MCF 10A (cell line): Measurements from ENCODE around the gene CD6. TPM values are rescaled to one million over a fixed set of nuclear protein-coding genes. Genes with fewer than 3 reads are reported as not detected.

Experiments
- BruUV-seq: library from RNA; stranded (reverse); fragments of 400-500 nt; replicated peaks from 2 replicates; lab custom pipeline; 2021; lab: Mats Ljungman, UMichigan
- CTCF ChIA-PET: fragments of 300-600 bp; sonication (Branson Sonifier 250); formaldehyde crosslinking; extraction: SDS; loops from one replicate; lab custom pipeline; 2021; ENCODE audit warnings: antibody characterized with exemption, inconsistent platforms; lab: Yijun Ruan, JAX
- POLR2A ChIA-PET: fragments of 300-600, 350-650 bp; sonication (Branson Sonifier 250); formaldehyde crosslinking; extraction: SDS; loops from one replicate; lab custom pipeline; 2020; ENCODE audit warnings: antibody characterized with exemption, inconsistent platforms; lab: Yijun Ruan, JAX
- DNase-seq: peaks from one replicate; pipeline ENCODE4 v3.0.0-alpha.2; 2018; ENCODE audit not compliant: unreplicated experiment
- H3K27ac Mint-ChIP-seq: one replicate; pipeline ENCODE4 v1.8.0; 2022; ENCODE audit warnings: mild to moderate bottlenecking, low read depth, mixed read lengths; ENCODE audit not compliant: unreplicated experiment
- H3K27me3 Mint-ChIP-seq: one replicate; pipeline ENCODE4 v1.8.0; 2022; ENCODE audit warnings: mixed read lengths; ENCODE audit not compliant: insufficient read depth, unreplicated experiment
- H3K36me3 Mint-ChIP-seq: one replicate; pipeline ENCODE4 v1.8.0; 2022; ENCODE audit warnings: mild to moderate bottlenecking, moderate library complexity, mixed read lengths; ENCODE audit not compliant: insufficient read depth, unreplicated experiment
- H3K4me1 Mint-ChIP-seq: one replicate; pipeline ENCODE4 v1.8.0; 2022; ENCODE audit warnings: mixed read lengths; ENCODE audit not compliant: insufficient read depth, unreplicated experiment
- H3K4me3 Mint-ChIP-seq: one replicate; pipeline ENCODE4 v1.8.0; 2022; ENCODE audit warnings: mild to moderate bottlenecking, moderate library complexity, mixed read lengths; ENCODE audit not compliant: unreplicated experiment
- H3K9me3 Mint-ChIP-seq: one replicate; pipeline ENCODE4 v1.8.0; 2022; ENCODE audit warnings: mixed read lengths; ENCODE audit not compliant: unreplicated experiment
- intact Hi-C: fragments of 100-400 bp; cut with micrococcal nuclease; formaldehyde crosslinking; loops from 2 replicates; pipeline ENCODE4 v1.14.1; 2022
- total RNA-seq: library from RNA; stranded (reverse); gene quantifications from 2 replicates; pipeline ENCODE4 v1.2.3, GENCODE V29; 2022
- TF ChIP-seq, protein P1 (sequence below): fragments of 200-600 bp; IDR thresholded peaks from one replicate; pipeline ENCODE4 v1.8.0; 2022; ENCODE audit warnings: antibody characterized with exemption, mild to moderate bottlenecking; ENCODE audit not compliant: unreplicated experiment

CD6 gene
- total RNA-seq, 1 experiment from 2014 or later, result not detected

DNA sequence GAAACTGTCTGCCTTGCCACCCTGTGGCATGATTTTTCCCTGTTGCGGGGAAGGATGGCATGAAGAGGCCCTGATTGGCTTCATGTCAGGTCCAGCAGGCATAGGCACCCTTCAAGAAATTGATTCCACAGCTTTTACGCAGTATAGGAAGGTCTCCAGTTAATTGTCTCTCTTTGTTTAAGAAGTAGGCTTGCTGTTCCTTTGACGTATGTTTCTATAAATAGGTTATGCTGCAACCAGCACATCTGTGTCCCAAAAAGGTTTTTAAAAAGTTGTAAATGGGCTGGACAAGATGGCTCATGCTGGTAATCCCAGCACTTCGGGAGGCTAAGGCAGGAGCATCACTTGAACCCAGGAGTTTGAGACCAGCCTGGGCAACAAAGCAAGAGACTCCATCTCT, 62.6 kb downstream of the CD6 start:
- no peak for DNase-seq
- no peaks in the 10 kb centered on the region for H3K4me1 Mint-ChIP-seq
- TF ChIP-seq, protein P1, sequence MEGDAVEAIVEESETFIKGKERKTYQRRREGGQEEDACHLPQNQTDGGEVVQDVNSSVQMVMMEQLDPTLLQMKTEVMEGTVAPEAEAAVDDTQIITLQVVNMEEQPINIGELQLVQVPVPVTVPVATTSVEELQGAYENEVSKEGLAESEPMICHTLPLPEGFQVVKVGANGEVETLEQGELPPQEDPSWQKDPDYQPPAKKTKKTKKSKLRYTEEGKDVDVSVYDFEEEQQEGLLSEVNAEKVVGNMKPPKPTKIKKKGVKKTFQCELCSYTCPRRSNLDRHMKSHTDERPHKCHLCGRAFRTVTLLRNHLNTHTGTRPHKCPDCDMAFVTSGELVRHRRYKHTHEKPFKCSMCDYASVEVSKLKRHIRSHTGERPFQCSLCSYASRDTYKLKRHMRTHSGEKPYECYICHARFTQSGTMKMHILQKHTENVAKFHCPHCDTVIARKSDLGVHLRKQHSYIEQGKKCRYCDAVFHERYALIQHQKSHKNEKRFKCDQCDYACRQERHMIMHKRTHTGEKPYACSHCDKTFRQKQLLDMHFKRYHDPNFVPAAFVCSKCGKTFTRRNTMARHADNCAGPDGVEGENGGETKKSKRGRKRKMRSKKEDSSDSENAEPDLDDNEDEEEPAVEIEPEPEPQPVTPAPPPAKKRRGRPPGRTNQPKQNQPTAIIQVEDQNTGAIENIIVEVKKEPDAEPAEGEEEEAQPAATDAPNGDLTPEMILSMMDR, result no peak
- H3K27ac Mint-ChIP-seq, result no peak overlapping the region
- ChIA-PET POLR2A (interaction anchor here (0.6 kb wide), 1 partner anchor 117 kb away, joined by 3 read pairs; no protein-coding TSS in a partner anchor), CTCF (no interaction called here)
- H3K36me3 Mint-ChIP-seq, result no peaks in the 10 kb centered on the region
- no TSS peak for BruUV-seq
- H3K4me3 Mint-ChIP-seq, result no peak overlapping the region
- no peaks in the 10 kb centered on the region for H3K9me3 Mint-ChIP-seq
- intact Hi-C loops, result no loop called here
- H3K27me3 Mint-ChIP-seq, result no peaks in the 10 kb centered on the region

DNA sequence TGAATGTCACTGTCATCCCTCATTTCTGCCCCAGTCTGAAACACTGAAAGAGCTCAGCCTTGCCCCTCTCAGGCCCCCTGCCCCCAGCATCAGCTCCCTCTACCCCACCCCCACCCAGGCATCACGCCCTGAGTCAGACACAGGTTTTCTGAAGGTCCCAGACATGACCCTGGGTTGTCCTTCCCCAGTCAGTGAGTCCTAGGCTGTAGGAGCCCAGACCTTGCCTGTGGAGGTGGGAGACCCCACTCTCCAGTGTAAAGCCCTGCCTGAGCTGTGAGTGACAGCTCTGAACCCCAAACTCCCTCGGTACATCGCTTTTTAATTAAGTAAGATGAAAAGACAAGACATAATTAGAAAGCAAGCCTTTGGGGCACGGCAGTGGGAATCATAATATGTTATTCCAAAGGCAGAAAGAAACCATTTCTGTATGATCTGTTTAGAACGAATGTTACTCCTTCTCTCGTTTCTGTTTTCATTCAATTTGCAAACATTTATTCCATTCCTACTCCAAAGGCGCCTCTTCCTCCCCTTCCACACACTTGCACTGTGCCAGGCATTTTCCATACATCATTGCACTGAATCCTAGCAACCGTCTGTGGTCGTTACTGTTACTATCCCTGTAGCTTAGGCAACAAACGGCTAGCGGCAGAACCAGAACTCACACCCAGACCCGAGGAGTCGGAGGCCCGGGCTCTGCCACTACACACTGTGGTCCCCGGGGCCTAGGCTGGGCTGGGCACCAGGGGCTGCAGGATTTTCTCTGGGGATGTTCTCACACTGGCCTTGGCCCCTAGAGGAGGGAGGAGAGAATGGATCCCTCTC, 63.4 kb downstream of the CD6 start:
- Mint-ChIP-seq H3K36me3 (no peaks in the 10 kb centered on the region), H3K27me3 (no peaks in the 10 kb centered on the region), H3K4me1 (no peaks in the 10 kb centered on the region), H3K27ac (no peak overlapping the region), H3K9me3 (no peaks in the 10 kb centered on the region), H3K4me3 (no peak overlapping the region)
- ChIA-PET CTCF (no interaction called here), POLR2A (interaction anchor here (0.6 kb wide), 1 partner anchor 118 kb away, joined by 3 read pairs; no protein-coding TSS in a partner anchor)
- intact Hi-C loops, result no loop called here
- DNase-seq, result no peak
- no TSS peak for BruUV-seq
- TF ChIP-seq, protein P1, result no peak

DNA sequence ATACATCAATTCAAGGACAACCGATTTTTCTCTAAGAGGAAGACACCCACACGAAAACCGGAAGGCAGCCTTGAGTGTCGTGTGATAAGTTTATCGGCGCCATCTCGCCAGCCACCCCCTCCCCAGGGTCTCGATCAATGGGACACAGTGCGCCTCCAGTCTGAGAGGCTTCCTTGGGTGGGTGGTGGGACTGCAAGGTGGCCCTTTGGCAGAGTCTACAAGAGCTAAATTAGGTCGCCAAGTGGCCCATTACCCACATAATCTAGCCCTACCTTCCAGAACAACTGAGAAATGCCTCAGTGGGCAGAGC, 64.0 kb downstream of the CD6 start:
- Mint-ChIP-seq H3K9me3 (no peaks in the 10 kb centered on the region), H3K27me3 (no peaks in the 10 kb centered on the region), H3K4me3 (no peak overlapping the region), H3K36me3 (no peaks in the 10 kb centered on the region), H3K27ac (no peak overlapping the region), H3K4me1 (no peaks in the 10 kb centered on the region)
- no TSS peak for BruUV-seq
- no peak for DNase-seq
- intact Hi-C loops, result no loop called here
- ChIA-PET POLR2A (no interaction called here), CTCF (no interaction called here)
- TF ChIP-seq, protein P1, result no peak

DNA sequence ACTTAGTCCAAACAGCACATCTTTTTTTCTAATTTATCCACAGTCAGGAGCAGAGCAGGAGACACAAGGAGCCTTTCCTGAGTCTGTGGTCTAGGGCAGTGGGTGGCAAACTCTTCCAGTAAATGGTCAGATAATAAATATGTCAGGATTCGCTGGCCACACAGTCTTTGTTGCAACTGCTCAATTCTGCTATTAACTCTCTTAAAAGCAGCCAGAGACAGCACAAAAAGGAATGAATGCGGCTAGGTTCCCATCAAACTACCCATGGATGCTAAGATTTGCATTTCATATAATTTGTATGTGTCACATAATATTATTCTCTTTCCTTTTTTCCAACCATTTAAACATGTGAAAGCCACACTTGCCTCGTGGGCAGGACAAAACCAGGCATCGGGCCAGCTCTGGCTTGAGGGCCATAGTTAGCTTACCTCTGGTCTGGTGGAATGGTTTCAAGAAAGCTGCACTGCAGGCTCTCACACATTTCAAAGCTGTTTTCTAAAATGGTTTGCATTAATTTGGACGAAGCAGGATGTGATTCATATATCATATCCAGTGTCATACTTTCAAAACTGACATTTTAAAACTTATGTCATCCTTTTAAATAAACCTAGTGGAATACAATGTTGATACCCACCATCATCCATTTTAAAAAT, 66.1 kb downstream of the CD6 start:
- TF ChIP-seq, protein P1, result no peak
- ChIA-PET POLR2A (no interaction called here), CTCF (no interaction called here)
- no peaks in the 10 kb centered on the region for H3K36me3 Mint-ChIP-seq
- BruUV-seq, result no TSS peak
- intact Hi-C loops, result no loop called here
- DNase-seq, result no peak
- no peaks in the 10 kb centered on the region for H3K27me3 Mint-ChIP-seq
- no peak overlapping the region for H3K27ac Mint-ChIP-seq
- H3K4me3 Mint-ChIP-seq, result no peak overlapping the region
- no peaks in the 10 kb centered on the region for H3K4me1 Mint-ChIP-seq
- H3K9me3 Mint-ChIP-seq, result no peaks in the 10 kb centered on the region
